HS-27A (cell line): ENCODE data around the gene CDC42BPA.

Experiments
- DNase-seq: peaks from one replicate; pipeline ENCODE4 v3.0.0-alpha.2; 2012; ENCODE audit warnings: low read depth, missing footprints

The CDC42BPA gene

GRCh38 chr1:226979115-226979516, 339.2 kb downstream of the CDC42BPA start:
- DNase-seq: no peak

GRCh38 chr1:226978432-226979114, 339.7 kb downstream of the CDC42BPA start:
- DNase-seq: no peak

GRCh38 chr1:226977643-226978431, 340.5 kb downstream of the CDC42BPA start:
- no peak for DNase-seq

GRCh38 chr1:226976978-226977642, 341.2 kb downstream of the CDC42BPA start:
- no peak for DNase-seq

- no peak for DNase-seq
Measured at GRCh38 chr1:226976276-226976977, 341.9 kb downstream of the CDC42BPA start.

- DNase-seq: no peak
Measured at GRCh38 chr1:226975259-226976250, 342.7 kb downstream of the CDC42BPA start.

- no peak for DNase-seq
Measured at GRCh38 chr1:226974544-226975258, 343.6 kb downstream of the CDC42BPA start.

GRCh38 chr1:226973898-226974543, 344.3 kb downstream of the CDC42BPA start:
- DNase-seq: no peak

GRCh38 chr1:226973371-226973897, 344.9 kb downstream of the CDC42BPA start:
- no peak for DNase-seq

GRCh38 chr1:226972931-226973330, 345.4 kb downstream of the CDC42BPA start:
- no peak for DNase-seq

- DNase-seq: no peak
Measured at GRCh38 chr1:226971765-226972164, 346.5 kb downstream of the CDC42BPA start.

- no peak for DNase-seq
Measured at GRCh38 chr1:226967665-226968064, 350.6 kb downstream of the CDC42BPA start.

- no peak for DNase-seq
Measured at GRCh38 chr1:226966683-226967082, 351.6 kb downstream of the CDC42BPA start.

GRCh38 chr1:226965581-226966440, 352.5 kb downstream of the CDC42BPA start:
- no peak for DNase-seq

- no peak for DNase-seq
Measured at GRCh38 chr1:226964611-226965486, 353.4 kb downstream of the CDC42BPA start.

GRCh38 chr1:226964068-226964425, 354.2 kb downstream of the CDC42BPA start:
- DNase-seq: no peak
